NCI-H1048 (cell line): Measurements from ENCODE around the gene ASS1.

ENCODE experiments used
- DNase-seq: peaks from one replicate; lab custom pipeline; 2025; lab: John Stamatoyannopoulos, UW

Gene ASS1

GRCh38 chr9:130498918-130499698 is 54.3 kb downstream of the ASS1 start:
- DNase-seq = no peak

DNA sequence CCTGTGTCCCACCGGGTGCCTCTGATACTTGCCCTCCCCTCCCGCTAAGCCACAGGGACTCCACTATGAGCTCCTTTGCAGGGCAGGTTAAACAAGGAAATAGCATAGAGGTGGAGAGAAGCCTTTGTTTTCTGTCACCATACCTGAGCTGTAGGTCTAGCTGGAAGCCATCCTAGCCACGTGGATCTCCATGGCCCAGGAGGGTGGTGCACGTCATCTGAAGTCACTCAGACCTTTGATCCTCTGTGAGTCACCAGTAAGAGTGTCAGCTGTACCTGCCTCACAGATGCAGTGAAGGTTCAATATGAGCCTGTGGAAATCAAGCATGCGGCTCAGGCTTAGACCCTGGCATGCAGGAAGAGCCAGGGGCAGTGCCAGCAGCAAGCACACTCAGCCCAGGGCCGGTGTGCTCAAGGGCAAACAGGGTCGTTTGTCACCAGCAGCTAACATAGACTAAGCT is 55.1 kb downstream of the ASS1 start:
- no peak for DNase-seq

DNA sequence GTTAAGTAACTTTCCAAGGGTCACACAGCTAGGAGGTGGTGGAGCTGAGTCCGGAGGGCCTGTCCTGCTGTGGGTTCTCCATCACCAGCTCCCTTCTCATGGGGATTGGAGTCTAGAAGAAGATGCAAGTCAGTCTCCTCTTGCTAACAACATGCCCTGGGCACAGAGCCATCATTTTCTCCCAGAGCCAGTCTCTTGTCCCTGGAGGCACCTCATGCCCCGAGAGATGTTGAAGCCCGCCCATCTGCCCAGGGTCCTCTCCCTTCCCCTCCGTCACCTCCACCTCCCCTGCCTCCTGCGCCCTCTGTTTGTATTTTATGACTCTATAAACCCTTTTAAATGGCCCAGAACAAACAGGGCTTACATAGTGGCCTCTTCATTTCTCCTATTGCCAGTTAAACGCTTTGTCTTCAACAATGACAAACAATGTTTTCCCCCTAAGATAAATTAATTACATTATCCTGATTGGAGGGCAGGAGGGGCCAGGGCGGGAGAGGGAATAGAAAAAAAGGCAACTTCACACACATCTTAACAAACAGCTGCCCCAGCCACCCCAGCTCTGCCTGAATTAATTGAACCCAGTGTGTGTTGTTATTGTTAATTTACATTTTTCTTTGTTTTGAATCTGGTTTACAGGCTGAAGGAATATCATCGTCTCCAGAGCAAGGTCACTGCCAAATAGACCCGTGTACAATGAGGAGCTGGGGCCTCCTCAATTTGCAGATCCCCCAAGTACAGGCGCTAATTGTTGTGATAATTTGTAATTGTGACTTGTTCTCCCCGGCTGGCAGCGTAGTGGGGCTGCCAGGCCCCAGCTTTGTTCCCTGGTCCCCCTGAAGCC is 55.8 kb downstream of the ASS1 start:
- DNase-seq = no peak

DNA sequence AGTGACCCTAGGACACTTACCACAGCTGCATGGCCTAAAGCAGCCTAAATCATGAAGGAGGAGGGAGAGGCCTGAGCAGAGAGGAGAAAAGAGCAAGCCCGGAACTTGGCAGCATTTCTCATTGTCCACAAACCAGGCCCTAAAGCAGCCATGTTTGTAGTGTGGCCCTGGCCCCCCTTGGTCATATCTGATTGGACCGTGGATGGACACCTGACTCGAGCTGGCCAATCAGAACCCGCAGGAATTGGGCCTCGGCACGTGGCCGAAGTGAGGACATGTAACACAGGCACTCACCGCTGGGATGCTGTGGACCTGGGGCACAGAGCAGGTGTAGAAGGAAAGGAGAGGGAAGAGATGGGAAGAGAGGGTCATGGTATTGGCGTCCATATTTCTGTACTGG is 56.9 kb downstream of the ASS1 start:
- DNase-seq = no peak

DNA sequence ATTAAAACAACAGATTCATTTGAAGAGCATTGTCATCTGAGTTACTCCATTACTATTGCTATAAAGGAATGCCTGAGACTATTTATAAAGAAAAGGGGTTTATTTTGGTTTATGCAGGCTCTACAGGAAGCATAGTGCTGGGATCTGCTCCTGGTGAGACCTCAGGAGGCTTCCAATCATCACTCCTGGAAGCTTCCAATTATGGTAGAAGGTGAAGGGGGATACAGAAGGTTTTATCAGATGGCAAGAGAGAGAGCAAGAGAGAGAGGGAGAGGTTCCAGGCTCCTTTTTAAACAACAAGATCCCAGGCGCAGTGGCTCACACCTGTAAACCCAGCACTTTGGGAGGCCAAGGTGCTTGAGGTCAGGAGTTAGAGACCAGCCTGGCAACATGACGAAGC is 63.5 kb downstream of the ASS1 start:
- no peak for DNase-seq

- DNase-seq = no peak
These were observed 67.4 kb downstream of the ASS1 start for GRCh38 chr9:130512199-130512598.

DNA sequence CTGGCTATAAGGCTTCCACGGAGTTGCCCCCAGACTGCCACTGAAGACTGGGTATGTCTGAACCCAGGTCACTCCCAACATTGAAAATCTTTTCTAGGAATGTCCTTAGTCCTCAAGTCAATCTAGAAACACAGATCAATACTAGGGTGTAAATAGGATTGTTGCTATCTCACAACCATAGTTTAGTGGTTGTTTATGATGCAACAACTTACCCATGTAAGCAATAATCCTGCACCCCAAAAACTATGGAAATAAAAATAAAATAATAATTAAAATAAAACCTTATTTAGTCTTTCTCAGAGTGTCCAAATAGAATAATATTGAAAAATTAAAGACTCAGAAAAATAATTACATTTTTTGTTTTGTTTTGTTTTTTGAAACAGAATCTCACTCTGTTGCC is 68.3 kb downstream of the ASS1 start:
- no peak for DNase-seq

DNA sequence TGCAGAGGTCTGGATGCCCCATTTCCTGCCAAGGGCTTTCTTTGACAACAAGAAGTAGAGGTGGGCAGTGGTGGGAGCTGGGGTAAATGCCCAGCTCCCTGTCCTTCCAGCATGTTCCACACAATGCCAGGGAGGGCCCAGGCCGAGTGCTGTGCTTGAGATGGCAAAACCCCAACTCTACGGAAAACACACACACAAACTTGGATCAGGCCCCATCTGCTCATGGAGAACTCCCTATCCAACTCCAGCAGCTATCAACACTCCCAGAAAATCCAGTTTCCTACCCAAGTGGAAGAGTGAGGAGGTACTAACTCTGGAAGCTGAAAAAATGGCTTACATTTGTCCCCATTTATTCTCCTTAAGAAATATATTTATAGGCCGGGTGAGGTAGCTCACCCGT is 73.5 kb downstream of the ASS1 start:
- DNase-seq = no peak

- no peak for DNase-seq
These were observed 74.4 kb downstream of the ASS1 start for GRCh38 chr9:130518943-130519799.

- no peak for DNase-seq
These were observed 75.2 kb downstream of the ASS1 start for GRCh38 chr9:130519927-130520326.

- no peak for DNase-seq
These were observed 77.0 kb downstream of the ASS1 start for GRCh38 chr9:130521715-130522114.

DNA sequence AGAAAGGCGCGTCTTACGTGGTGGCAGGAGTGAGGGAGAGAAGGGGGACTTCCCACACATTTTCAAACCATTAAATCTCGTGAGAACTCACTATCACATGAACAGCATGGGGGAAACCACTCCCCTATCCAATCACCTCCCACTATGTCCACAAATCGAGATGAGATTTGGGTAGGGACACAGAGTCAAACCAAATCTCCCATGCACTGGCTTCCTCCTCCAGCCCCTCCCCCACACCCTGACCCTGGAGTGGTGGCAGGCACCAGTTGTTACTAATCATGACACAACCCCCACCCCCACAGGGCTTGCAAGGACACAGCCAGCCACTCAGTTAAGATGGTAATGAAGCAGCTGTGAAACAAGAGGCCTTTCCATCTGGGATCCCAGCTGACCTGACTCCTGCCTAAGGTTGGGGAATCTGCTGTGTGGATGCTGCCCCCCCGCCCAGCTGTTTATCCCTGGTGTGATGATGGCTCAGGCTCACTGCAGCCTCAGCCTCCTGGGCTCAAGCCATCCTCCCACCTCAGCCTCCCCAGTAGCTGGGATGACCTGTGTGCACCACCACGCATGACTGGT is 77.6 kb downstream of the ASS1 start:
- no peak for DNase-seq

- DNase-seq = no peak
These were observed 79.2 kb downstream of the ASS1 start for GRCh38 chr9:130523921-130524320.

DNA sequence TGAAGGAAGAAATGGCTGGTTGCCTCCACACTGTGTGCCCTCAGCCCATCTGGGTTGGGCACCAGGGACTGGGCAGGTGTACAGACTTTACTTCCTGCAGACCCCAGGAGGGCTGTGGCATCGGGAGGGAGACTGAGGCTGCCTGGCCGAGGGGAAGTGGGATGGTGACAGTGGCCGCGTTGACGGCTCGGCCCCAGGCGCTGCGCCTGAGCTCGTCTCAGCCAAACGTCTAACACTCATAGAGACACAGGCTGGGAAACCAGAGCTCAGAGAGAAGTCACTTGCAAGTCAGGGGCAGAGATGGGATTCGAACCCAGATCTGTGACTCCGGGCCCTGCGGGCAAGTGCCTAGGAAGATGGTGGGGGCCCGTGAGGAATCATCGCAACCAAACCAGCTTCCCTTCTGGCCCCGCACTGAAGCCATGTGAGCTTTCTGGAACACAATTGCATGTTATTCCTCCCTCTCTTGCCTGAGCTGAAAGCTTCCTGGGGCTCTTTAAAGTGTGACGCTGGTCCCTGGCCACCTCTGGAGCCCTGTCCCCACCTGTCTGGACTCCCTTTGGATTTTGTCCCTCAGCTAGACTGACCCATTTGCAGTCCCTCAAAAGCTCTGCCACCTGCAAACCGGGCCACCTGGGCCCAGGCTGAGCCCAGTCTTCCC is 81.6 kb downstream of the ASS1 start:
- no peak for DNase-seq

DNA sequence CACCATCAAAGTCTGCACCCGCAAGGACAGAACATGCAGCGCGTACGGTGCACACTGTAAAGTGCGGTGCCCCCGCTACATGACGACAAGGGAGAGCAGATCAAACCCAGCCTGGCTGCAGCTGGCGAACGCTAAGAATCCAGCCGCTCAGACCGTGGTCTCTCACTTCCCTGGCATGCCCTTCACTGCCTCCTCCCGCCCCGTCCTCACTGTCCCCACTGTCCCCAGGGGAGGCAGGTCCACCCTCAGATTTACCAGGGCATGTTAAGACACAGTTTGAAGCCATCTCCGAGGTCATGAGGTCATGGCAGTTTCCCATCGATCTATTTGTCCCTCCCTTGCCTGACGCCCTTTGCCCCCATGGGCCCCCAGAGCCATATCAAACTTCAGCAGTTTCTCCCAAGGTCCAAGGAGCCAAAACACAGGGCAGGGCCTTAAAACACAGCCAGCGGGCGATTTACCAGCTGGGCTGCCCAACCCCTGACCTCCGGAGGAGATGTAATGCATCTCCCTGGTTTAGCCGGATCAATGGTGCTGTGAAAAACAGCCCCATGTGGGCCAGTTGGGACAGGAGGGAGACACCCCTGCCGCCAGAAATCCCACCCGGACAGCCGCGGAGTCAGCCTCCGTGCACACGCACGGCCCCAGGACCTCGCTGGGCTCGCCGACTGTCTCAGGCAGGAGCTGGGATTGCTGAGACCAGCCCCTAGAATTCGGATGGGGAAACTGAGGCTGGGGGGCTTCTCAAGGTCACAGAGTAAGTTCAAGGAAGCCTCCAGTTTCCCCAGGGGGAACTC is 82.3 kb downstream of the ASS1 start:
- no peak for DNase-seq

GRCh38 chr9:130527651-130528310 is 83.0 kb downstream of the ASS1 start:
- DNase-seq = no peak

DNA sequence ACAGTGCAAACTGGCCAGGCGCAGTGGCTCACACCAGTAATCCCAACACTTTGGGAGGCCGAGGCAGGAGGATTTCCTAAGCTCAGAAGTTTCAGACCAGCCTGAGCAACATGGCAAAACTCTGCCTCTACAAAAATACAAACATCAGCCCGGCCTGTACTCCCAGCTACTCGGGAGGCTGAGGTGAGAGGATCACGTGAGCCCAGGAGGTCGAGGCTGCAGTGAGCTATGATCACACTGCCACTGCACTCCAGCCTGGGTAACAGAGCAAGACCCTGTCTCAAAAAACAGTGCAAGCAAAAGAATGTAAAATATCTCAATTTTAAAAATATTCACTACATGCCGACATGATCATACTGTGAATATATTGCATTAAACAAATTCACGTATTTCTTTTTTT is 83.9 kb downstream of the ASS1 start:
- DNase-seq = no peak

DNA sequence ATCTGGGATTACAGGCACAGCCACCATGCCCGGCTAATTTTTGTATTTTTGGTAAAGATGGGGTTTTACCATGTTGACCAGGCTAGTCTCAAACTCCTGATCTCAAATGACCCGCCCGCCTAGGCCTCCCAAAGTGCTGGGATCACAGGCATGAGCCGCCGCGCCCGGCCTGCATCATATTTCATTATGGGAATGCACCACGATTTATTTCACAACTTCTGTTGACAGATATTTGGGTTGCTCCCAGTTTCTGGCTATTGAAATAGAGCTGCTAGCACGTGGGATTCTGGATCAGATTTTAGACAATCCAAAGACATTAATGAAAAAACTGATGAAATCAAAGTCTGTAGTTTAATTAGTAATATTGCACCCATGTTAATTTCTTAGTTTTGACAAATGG is 86.2 kb downstream of the ASS1 start:
- no peak for DNase-seq

- no peak for DNase-seq
These were observed 86.9 kb downstream of the ASS1 start for GRCh38 chr9:130531670-130532069.

DNA sequence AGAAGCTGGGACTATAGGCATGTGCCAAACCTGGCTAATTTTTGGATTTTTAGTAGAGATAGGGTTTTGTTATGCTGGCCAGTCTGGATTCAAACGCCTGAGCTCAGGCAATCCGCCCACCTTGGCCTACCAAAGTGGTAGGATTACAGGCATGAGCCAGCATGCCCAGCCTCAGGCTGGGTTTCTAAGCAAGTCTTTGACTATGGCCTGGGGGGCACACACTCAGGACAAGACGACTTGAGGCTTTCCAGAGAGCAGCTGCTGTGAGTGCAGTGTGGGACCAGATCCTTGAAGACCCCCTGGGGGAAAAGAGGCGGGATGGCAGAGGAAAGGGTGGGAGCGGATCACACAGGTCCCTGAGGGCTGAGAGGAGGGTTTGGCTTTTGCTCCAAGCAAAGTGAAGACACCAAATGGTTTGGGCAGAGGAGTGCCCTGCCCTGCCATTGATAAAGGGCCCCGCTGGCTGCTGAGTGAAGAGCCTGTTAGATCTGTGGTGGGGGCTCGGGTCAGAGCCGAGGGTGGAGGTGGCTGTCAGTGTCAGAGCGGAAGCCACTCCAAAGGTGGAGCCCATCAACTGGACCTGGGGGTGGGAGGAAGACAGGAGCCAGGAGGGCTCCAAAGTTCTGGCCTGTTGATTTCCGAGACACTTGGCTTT is 87.8 kb downstream of the ASS1 start:
- DNase-seq = no peak
